Stimulated activated CD8-positive, alpha-beta memory T cell treated with anti-CD3 and anti-CD28 coated beads, Interleukin-4, amount 100 ng/mL, for 4 hours (primary cell): ENCODE measurements around the gene GRPEL2.

Source experiments
- DNase-seq, 2 donors: peaks; one replicate each; pipeline ENCODE4 v3.0.0-alpha.2; 2020; ENCODE audit warnings: low read depth in 2 of 2, low spot score in 1 of 2

GRPEL2 gene

DNA sequence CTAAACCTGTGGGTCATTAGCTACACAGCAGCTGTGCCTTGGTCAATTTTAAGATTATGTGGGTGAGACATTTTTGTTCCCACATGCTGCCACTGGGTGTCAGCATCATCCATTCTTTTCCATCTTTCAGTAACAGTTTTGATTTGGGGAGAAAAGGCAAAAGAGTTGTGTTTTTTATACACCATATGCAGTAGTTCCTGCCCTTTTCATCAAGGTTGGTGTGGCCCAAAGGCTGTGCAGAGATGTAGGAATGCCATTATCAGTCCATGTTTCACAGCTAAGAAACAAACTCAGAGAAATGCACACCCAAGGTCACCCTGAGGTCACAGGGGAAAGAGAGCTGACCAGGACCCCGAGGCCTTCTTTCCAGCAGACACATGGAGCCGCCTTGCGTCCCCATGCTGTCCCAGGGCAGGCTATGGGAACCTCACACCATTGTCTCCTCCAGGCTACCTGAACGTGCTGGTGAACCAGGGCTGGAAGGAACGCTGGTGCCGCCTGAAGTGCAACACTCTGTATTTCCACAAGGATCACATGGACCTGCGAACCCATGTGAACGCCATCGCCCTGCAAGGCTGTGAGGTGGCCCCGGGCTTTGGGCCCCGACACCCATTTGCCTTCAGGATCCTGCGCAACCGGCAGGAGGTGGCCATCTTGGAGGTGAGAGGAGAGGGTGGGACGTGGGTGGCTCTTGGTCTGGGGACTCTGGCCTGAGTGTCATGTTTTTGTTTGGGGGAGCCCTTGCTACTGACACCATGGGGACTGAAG is 27.8 kb upstream of the GRPEL2 start:
- no peak for DNase-seq

DNA sequence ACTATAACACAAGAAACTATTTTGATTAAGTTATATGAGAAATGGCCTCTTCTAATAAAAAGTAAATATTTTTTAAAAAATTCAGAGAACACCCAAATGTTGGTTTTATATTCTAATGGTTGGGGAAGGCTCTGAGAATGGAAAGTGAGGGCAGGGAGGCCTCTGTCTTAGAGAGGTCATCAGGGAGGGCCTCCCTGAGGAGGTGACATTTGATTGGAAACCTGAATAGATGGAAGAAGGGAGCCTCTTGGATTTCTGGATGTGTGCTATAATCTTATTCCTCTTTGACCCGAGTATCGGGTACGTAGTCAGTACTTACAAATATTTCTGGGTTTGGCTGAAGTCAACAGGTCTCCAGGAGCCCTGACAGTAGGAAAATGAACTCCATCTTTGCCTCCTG is 26.1 kb upstream of the GRPEL2 start:
- no peak for DNase-seq

DNA sequence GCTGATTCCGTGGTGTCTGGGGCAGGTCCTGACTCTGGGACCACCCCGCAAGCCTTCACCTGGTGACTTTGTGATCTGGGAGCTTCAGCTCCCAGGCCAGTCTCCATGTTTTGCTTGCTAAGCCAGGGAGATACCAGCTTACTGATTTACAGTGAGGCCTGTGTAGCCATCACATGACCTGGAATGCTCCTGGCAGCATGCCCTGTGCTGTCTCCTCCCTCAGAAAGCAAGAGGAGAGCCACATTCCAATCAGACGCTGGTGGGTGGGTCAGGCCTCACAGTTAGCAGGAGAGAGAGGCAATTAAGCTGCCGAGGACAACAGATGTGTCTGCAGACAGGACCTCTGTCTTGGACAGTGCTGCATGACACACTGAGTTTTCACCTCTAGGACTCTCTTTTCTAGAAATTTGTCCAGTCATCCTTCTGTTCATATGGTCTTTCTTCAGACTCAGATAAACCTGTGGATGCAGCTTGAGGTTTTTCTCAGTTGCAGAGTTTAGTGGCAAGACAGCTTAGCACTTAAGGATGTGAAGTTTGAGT is 24.4 kb upstream of the GRPEL2 start:
- no peak for DNase-seq

- no peak for DNase-seq
Measured at GRCh38 chr5:149322518-149322917, 22.8 kb upstream of the GRPEL2 start.

GRCh38 chr5:149323210-149323609 is 22.1 kb upstream of the GRPEL2 start:
- DNase-seq, result no peak

DNA sequence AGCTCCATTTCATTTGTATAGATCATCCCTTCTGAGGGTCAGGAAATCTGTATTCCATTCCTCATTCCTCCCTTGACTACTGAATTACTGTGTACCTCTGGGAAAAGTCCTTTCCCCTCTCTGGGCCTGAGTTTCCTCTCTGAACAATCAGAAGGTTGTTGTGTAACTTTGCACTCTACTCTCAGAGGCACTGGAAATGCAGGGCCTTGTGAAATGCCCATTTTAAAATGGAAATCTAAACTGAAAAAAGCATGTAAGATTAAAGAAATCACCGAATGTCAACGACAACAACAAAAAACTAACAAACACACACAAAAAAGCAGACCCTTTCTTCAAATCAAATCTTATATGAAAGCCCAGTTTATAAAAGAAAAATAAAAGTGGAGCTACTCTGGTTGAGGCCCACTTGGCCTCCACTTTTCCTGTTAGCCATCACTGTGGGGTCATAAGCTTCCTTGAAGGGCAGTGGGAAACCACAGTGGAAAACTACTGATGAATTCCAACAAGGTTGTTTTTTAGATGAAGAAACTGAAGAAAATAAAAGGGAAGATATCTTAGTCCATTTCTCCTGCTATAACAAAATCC is 21.6 kb upstream of the GRPEL2 start:
- DNase-seq, result no peak

DNA sequence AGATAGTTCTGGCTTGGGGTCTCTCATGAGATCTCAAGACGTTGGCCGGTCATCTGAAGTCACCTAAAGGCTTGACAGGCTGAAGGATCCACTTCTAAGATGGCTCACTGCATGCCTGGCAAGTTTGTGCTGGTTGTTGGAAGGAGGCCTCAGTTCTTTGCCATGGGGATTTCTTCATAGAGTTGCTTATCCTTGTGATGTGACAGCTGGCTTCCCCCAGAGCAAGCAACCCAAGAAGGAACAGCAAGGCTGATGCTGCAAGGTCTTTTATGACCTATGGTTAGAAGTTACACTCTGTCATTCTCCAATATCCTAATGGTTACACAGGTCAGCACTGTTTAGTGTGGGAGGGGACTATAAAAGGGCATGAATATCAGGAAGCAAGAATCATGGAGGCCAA is 20.7 kb upstream of the GRPEL2 start:
- no peak for DNase-seq

DNA sequence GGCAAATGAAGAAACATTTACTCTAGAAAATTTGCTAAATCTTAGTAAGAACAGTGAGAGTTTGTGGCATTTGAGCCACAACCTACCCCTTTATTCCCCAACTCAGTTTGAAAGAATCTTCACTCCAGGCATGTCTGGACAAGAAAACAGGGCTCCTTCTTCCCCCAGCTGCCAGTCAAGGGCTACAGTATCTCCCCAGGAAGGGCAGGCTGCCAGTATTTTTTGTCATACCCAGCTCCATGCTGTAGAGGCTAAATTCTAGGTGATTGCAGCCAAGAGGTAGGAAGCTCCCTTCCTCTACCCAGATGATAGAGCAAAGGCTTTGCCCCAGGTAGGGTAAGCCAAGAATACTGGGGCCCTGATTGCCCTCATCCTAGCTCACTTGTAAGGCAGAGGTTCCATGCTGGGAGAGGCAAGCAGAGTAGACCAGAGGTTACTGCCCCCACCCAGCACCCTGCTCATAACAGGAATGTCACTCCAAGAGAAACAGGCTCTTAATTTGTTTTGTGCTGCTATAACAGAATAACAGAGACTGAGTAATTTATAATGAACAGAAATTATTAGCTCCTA is 20.0 kb upstream of the GRPEL2 start:
- DNase-seq, result no peak

DNA sequence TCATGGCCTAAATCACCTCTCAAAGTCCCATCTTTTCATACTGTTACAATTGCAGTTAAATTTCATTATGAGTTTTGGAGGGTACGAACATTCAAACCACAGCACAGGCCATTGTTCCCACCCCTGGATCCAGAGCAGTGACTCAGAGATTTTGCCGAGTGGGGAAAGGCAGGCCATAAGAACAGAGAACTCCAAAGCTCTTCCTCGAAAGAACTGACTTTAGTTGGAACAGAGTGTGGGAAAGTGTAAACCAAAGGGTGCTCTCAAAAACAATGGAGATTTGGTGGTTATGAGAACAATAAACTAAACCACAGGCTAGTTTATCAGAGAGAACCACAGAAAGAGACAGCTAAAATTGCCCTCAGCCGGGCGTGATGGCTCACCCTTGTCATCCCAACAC is 19.4 kb upstream of the GRPEL2 start:
- DNase-seq, result no peak

- no peak for DNase-seq
Measured at GRCh38 chr5:149326611-149327010, 18.7 kb upstream of the GRPEL2 start.

DNA sequence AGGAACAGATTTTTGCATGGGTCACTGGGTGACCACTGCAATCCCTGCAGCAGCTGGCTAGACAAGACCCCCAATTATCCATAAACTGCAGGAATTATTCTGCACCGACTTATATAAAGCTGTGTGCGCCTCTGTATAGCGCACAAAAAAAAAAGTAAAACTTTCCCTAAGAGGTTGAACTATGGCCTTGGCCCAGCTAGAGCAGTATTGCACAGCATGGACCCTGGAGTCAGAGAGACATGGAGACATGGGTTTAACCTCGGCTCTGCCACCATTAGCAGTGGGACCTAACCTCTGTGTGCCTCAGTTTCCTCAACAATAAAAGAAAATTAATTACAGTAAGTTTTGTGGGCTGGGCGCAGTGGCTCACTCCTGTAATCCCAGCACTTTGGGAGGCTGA is 17.1 kb upstream of the GRPEL2 start:
- no peak for DNase-seq

GRCh38 chr5:149333711-149334443 is 11.4 kb upstream of the GRPEL2 start:
- DNase-seq, result no peak

DNA sequence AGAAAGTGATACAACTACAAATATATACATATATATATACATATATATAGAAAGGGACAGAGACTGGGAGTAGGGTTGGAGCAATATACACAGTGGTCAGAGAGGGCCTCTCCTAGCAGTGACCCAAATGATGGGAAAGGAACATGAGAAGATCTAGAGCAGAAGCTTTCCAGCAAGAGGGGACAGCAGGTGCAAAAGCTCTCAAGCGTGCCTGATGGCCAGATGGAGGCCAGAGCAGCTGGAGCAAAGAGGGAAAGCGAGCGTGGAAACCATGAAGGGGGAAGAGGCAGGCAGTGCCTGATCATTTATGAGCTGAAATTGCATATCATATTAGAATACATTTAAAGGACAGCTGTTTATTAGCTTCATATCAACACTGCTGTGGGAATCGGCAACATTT is 7.6 kb upstream of the GRPEL2 start:
- DNase-seq, result no peak

DNA sequence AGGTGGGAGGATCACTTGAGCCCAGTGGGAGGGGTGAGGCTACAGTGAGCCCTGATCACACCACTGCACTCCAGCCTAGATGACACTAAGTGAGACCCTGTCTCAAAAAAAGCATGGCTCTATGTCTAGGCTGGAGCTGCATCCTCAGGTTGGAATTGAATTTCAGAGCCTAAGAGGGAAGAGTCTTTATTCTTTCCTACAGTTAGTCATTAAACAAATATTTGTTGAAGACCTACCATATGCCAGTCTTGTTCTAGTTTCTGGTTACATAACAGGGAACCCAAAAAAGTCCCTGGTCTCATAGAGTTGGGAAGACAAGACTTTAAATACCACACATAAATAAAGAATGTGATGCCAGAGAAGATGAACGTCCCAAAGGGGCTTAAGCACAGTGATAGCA is 6.9 kb upstream of the GRPEL2 start:
- no peak for DNase-seq

- DNase-seq, result no peak
Measured at GRCh38 chr5:149340920-149341319, 4.4 kb upstream of the GRPEL2 start.

DNA sequence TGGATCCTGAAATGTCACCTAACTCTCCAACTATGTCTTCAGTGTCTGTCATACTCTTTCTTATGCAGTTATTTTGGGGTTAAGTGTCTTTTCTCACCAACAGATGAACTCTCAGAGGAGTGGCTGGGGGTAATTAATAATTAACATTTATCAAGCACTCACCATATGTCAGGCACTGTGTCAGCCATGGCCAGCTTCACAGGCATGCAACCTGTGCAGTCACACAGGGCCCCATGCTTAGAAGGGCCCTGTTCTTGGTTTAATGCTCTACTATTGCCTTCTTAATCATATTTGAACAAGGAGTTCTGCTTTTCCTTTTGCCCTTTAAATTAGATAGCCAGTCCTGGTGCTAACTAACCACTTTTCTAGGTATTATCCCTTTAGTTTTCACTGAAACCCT is 3.4 kb upstream of the GRPEL2 start:
- no peak for DNase-seq

DNA sequence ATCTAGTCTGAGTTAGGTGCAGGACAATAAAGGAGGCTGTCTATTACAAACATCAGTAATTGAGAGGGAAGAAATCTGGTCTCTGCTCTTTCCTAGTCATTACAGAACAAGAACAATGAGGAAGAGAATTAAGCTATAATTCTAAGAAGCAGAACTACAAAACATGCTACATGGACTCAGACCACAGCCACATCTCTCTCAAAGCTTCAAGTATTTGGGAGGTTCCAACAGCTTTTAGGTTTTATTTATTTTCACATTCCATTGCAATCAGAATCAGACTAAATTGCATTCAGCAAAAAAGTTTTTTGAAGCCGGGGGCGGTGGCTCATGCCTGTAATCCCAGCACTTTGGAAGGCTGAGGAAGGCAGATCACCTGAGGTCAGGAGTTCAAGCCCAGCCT is 1.1 kb upstream of the GRPEL2 start:
- no peak for DNase-seq

DNA sequence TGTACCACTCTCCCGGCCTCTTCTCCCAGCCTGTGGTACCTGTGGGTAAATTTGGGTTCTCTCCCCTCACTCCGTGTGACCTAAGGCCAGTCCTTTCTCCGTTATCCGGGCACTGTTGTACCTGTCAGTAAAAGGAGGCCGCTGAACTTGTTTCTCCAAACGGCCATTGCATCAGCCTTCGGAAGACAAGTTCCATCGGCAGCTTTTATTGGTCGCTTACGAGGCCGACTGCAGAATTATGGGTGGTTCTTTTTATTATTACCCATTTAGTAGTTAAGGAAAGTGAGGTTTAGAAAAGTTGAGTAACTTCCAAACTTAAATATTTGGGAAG is 558 bp downstream of the GRPEL2 start:
- DNase-seq, result no peak

GRCh38 chr5:149348518-149348917 is 3.2 kb downstream of the GRPEL2 start:
- no peak for DNase-seq

DNA sequence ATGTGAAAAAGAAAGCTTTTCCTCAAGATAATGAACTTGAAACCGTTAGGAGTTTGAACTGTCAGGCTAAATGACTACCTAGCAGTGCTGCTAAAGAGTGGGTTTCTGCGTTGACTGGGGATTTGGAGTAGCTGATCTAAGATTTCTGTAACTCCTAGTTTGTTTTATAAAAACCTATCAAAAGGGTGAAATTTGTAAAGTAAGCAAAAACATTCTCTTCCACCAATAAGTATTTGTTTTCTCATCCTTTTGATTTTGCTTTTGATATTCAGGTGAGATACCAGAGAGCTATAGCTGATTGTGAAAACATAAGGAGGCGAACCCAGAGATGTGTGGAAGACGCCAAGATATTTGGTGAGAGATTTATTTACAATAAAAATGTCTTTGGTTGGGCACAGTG is 4.1 kb downstream of the GRPEL2 start:
- DNase-seq, result no peak

DNA sequence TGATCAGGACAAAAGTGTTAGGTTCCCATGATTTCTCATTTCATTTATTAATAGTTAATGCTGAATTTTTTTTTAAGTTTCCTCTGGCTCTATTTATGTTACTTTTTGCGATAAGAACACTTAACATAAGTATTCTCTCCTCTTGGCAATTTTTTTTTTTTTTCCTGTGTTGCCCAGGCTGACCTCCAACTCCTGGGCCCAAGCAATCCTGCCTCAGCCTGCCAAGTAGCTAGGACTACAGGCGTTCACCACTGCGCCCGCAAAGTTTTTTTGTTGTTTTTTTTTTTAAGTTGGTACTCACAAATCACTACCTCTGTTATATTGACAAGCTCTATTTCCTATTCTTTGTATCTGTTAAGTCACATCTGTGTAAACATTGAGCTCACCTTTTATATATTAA is 6.9 kb downstream of the GRPEL2 start:
- no peak for DNase-seq

- no peak for DNase-seq
Measured at GRCh38 chr5:149353911-149354310, 8.6 kb downstream of the GRPEL2 start.
